GM12891 (cell line): ENCODE data around the gene ZNF532.

ENCODE experiments used
- DNase-seq: peaks from one replicate; pipeline ENCODE4 v3.0.0; 2011; ENCODE audit warnings: low spot score; ENCODE audit not compliant: insufficient read length
- FAIRE-seq: peaks from 2 replicates; lab custom pipeline; 2011; peaks lifted over from hg19 to GRCh38; lab: Jason Lieb, UNC
- PAX5 ChIP-seq: IDR thresholded peaks from 2 replicates; pipeline ENCODE4 v1.6.1; 2011; ENCODE audit warnings: low read length, moderate library complexity, mild to moderate bottlenecking; ENCODE audit not compliant: insufficient read depth, severe bottlenecking
- POLR2A ChIP-seq: IDR thresholded peaks from 2 replicates; pipeline ENCODE4 v1.6.1; 2011; ENCODE audit warnings: low read depth, low read length, control low read depth
- POLR2AphosphoS5 ChIP-seq: IDR thresholded peaks from 2 replicates; pipeline ENCODE4 v1.6.1; 2011; ENCODE audit warnings: low read depth, low read length, control low read depth
- POU2F2 ChIP-seq: IDR thresholded peaks from 2 replicates; pipeline ENCODE4 v1.6.1; 2011; ENCODE audit warnings: low read depth, mild to moderate bottlenecking, control low read depth, low read length, moderate library complexity
- SPI1 ChIP-seq: IDR thresholded peaks from 2 replicates; pipeline ENCODE4 v1.6.1; 2011; ENCODE audit warnings: low read depth, low read length, control low read depth
- TAF1 ChIP-seq: IDR thresholded peaks from 2 replicates; pipeline ENCODE4 v1.6.1; 2011; ENCODE audit warnings: low read depth, low read length, control low read depth

Gene ZNF532

GRCh38 chr18:58928386-58928785 is 63.7 kb downstream of the ZNF532 start:
- FAIRE-seq (no peak), DNase-seq (no peak)
- no peak for TF ChIP-seq POU2F2
- no peak for TF ChIP-seq TAF1
- TF ChIP-seq POLR2A = no peak
- TF ChIP-seq PAX5 = no peak
- TF ChIP-seq SPI1 = no peak
- no peak for TF ChIP-seq POLR2AphosphoS5

- FAIRE-seq = no peak
- TF ChIP-seq TAF1 = no peak
- TF ChIP-seq SPI1 = no peak
- no peak for TF ChIP-seq POLR2AphosphoS5
- no peak for TF ChIP-seq PAX5
- no peak for TF ChIP-seq POU2F2
- TF ChIP-seq POLR2A = no peak
- DNase-seq = no peak
These were observed 64.5 kb downstream of the ZNF532 start for GRCh38 chr18:58929206-58929605.

- TF ChIP-seq POU2F2 = no peak
- TF ChIP-seq PAX5 = no peak
- TF ChIP-seq POLR2A = no peak
- no peak for TF ChIP-seq TAF1
- TF ChIP-seq POLR2AphosphoS5 = no peak
- no peak for TF ChIP-seq SPI1
- FAIRE-seq = peak; percentile 65
- no peak for DNase-seq
These were observed 69.7 kb downstream of the ZNF532 start for GRCh38 chr18:58934356-58934755.

GRCh38 chr18:58934933-58935577 is 70.4 kb downstream of the ZNF532 start:
- TF ChIP-seq TAF1 (no peak), POLR2A (no peak), SPI1 (no peak), POU2F2 (no peak), POLR2AphosphoS5 (no peak), PAX5 (no peak)
- DNase-seq (no peak), FAIRE-seq (no peak)

DNA sequence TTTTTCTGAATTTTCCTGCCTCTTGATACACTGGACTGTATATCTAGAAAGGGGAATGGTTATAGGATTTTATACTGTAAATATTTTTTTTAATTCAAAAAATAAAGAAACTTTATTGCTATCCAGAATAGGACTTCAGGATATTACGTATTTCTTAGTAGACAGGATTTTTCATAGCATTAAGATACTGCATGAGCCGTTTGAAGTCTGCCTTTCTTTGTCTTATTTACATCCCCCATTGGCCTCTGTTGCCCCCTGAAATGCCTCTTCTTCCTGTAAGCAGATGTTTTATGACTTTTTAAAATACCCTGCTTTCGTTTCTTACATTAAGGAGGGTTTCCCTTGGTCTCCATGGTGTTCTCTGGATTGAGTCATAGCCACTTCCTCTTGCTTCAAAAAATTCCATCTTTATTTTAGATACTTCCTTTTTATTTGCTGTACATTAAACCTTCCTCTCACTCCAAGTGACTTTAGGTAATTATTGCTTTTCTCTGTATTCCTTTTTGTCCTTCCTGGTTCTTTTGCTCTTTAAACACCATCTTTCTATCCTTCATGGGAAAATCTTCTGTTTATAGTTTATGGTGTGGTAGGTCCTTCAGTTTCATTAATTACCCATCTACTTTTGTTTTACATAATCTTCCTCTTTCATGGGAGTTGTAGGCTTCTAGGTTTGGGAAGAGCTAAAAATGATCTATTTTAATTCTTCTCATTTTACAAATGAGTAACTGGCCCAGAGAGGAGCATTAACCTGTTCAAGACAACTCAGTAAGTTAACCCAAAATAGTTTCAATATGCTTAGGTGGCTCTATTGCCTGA is 72.6 kb downstream of the ZNF532 start:
- TF ChIP-seq PAX5 = no peak
- no peak for TF ChIP-seq POU2F2
- TF ChIP-seq POLR2AphosphoS5 = no peak
- peak; percentile 54 for TF ChIP-seq SPI1
- TF ChIP-seq TAF1 = no peak
- FAIRE-seq (no peak), DNase-seq (no peak)

DNA sequence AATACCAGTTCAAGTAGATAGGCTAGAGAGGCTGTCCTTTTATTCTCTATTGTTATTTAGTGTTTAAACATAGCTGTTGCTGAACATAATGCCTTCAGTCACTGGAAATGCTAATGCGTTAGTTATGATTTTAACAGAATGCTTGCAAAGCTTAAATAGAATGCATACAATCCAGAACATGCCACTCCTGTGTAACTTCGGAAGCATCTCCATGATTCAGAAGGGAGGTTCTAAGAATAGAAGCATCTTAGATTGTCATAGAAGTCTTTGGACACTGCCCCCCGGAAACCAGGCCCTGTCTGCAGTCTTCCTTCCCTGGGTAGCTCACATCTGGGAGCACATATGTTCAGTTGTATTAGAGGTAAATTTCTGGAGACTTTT is 73.2 kb downstream of the ZNF532 start:
- no peak for DNase-seq
- TF ChIP-seq SPI1 (no peak), POU2F2 (no peak), POLR2AphosphoS5 (no peak), POLR2A (no peak), PAX5 (no peak), TAF1 (no peak)
- peak; percentile 26 for FAIRE-seq

GRCh38 chr18:58941426-58942099 is 76.9 kb downstream of the ZNF532 start:
- FAIRE-seq (no peak), DNase-seq (no peak)
- TF ChIP-seq SPI1 = no peak
- TF ChIP-seq PAX5 = no peak
- no peak for TF ChIP-seq POU2F2

GRCh38 chr18:58943896-58944295 is 79.2 kb downstream of the ZNF532 start:
- FAIRE-seq = no peak
- DNase-seq = no peak

GRCh38 chr18:58947136-58947732 is 82.6 kb downstream of the ZNF532 start:
- DNase-seq = no peak
- TF ChIP-seq PAX5 = no peak
- TF ChIP-seq POLR2A = no peak
- TF ChIP-seq TAF1 = no peak
- no peak for TF ChIP-seq SPI1
- no peak for TF ChIP-seq POLR2AphosphoS5
- FAIRE-seq = no peak

More at GRCh38 chr18:58943896-58944295, 79.2 kb downstream of the ZNF532 start:
- TF ChIP-seq PAX5 (no peak), POU2F2 (no peak), POLR2A (no peak), TAF1 (no peak), SPI1 (no peak)
